Measurements from ENCODE around the gene LTB4R2. TPM values are rescaled to one million over a fixed set of nuclear protein-coding genes. Genes with fewer than 3 reads are reported as not detected.

Gene LTB4R2
- total RNA-seq, 4 donors from 2014 or later: 2.4 to 5.0 (median 3.4) TPM

DNA sequence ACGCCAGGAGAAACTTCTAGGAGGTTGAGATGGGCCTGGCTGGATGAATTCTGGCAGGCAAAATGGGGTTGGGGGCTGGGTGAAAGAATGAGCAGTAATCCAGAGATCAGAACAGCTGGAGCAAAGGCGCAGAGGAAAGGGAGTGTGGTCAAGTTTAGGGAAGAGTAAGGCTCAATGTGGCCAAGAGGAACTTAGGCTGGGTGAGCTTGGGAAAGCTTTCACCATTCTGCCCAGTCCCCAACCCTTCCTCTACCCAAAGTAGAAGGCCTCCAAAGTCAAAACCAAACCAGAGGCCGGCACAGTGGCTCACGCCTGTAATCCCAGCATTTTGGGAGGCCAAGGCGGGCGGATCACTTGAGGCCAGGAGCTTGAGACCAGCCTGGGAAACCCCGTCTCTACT, 28.3 kb upstream of the LTB4R2 start:
- no peak overlapping the region for H3K27ac ChIP-seq
- no peak overlapping the region for H3K4me3 ChIP-seq
- H3K36me3 ChIP-seq: no peaks in the 10 kb centered on the region
- 86 to 96% methylated on average over 4 of the region's 7 CpGs for WGBS, 2 donors (ENCODE audit: low coverage in 1 of 2)
- ATAC-seq: no peak
- no peak for TF ChIP-seq POLR2A (IDR thresholded peaks at IDR 0.05)
- TF ChIP-seq POLR2AphosphoS5 (IDR thresholded peaks at IDR 0.05): no peak
- TF ChIP-seq, protein P1, sequence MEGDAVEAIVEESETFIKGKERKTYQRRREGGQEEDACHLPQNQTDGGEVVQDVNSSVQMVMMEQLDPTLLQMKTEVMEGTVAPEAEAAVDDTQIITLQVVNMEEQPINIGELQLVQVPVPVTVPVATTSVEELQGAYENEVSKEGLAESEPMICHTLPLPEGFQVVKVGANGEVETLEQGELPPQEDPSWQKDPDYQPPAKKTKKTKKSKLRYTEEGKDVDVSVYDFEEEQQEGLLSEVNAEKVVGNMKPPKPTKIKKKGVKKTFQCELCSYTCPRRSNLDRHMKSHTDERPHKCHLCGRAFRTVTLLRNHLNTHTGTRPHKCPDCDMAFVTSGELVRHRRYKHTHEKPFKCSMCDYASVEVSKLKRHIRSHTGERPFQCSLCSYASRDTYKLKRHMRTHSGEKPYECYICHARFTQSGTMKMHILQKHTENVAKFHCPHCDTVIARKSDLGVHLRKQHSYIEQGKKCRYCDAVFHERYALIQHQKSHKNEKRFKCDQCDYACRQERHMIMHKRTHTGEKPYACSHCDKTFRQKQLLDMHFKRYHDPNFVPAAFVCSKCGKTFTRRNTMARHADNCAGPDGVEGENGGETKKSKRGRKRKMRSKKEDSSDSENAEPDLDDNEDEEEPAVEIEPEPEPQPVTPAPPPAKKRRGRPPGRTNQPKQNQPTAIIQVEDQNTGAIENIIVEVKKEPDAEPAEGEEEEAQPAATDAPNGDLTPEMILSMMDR (IDR thresholded peaks at IDR 0.05): no peak
- TF ChIP-seq EP300 (IDR thresholded peaks at IDR 0.05): no peak
- no peaks in the 10 kb centered on the region for H3K4me1 ChIP-seq
- no peaks in the 10 kb centered on the region for H3K9me3 ChIP-seq
- H3K27me3 ChIP-seq: no peaks in the 10 kb centered on the region

DNA sequence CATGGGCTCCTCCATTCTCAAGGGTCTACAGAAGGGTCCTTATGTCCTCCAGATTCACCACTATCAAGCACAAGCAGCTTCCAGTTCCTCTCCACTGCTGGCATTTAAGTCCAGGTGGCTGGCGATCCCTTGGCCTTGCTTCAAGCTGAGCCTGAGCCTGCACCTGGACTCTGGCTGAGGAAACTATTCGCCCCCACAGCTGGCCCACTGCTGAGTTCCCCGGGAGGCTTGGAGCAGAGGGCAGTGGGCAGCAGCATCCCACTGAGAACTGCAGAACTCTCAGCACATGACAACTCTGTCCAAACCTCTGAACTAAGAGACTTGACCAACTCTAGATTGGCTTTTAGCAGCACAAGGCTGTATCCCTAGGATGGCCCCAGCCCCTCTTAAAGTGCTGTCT, 27.2 kb upstream of the LTB4R2 start:
- Histone ChIP-seq H3K27me3 (no peaks in the 10 kb centered on the region), H3K27ac (no peak overlapping the region), H3K36me3 (no peaks in the 10 kb centered on the region), H3K9me3 (no peaks in the 10 kb centered on the region), H3K4me1 (no peaks in the 10 kb centered on the region), H3K4me3 (no peak overlapping the region)
- whole genome bisulfite sequencing, 2 donors (ENCODE audit: low coverage in 1 of 2): no CpG with 5 or more reads among the region's 3 CpGs
- TF ChIP-seq POLR2AphosphoS5 (IDR thresholded peaks at IDR 0.05): no peak
- TF ChIP-seq, protein P1 (IDR thresholded peaks at IDR 0.05): no peak
- no peak for ATAC-seq

DNA sequence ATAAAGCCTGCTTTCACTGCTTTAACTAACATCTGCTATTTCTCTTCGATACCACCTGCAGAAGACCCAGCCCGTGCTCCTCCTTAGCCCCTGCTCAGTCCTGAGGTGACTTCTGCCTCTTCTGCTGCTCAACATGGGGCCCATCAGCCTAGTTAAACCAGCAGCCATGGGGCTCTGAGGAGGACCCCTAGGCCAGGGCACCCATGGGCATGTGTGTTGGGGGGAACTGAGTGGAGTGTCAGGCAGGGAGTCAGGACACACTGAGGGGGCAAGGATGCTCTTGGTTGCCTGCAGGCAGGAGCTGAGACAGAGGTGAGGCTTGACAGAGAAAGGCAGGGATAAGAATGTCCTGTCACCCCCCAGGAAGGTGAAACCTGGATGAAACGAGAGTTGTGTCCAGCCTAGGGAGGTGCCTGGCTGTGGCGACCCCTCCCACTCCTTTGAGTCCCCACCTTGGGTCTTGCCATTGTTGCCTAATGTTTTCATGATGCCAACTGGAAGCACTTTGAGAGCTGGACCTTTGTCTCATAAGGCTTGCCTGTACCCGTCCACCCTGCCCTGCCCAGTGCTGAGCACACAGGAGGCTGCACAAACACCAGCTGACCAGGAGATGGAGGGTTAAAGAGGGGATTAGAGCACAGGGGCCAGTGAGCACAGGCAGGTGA, 26.0 kb upstream of the LTB4R2 start:
- no peak for ATAC-seq
- 83% methylated on average over 2 of the region's 5 CpGs; no CpG with 5 or more reads in 1 of the 2 donors for WGBS, 2 donors (ENCODE audit: low coverage in 1 of 2)

DNA sequence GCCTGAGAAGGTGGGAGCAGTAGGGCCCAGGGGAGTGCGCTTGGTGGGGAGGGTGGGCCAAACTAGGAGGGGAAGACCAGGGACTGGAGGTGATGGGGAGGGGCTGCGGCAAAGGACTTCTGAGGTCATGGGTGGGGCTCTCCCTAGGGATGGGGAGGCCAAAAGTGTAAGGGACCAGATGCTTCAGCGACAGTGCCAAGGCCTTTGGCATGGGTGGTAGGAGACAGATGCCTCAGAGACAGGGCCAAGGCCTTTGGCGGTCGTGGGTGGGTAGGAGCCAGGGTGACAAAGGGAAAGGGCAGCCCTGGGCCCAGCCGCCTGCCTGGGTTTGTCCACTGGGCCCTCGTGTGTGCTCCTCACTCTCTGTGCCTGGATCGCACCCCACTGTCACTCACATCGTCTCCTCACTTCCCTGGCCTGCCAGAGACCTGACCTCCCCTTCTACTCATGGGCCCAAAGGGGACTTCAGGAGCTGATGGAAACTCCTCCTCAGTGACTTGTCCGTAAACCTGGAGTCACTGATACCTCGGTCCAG, 25.4 kb upstream of the LTB4R2 start:
- WGBS, 2 donors (ENCODE audit: low coverage in 1 of 2): 60 to 66% methylated on average over 5 to 6 of the region's 11 CpGs
- Histone ChIP-seq H3K36me3 (peaks cover 0 to 4% of the 10 kb centered on the region in 2 donors), H3K4me1 (no peaks in the 10 kb centered on the region), H3K4me3 (no peak overlapping the region), H3K27ac (no peak overlapping the region), H3K9me3 (no peaks in the 10 kb centered on the region), H3K27me3 (no peaks in the 10 kb centered on the region)
- TF ChIP-seq, protein P1 (IDR thresholded peaks at IDR 0.05): no peak
- TF ChIP-seq POLR2A (IDR thresholded peaks at IDR 0.05) (no peak), EP300 (IDR thresholded peaks at IDR 0.05) (no peak), POLR2AphosphoS5 (IDR thresholded peaks at IDR 0.05) (no peak)
- no peak for ATAC-seq

More for the DNA sequence above, 26.0 kb upstream of the LTB4R2 start:
- Histone ChIP-seq H3K36me3 (no peaks in the 10 kb centered on the region), H3K27ac (no peak overlapping the region), H3K4me3 (no peak overlapping the region), H3K9me3 (no peaks in the 10 kb centered on the region), H3K4me1 (no peaks in the 10 kb centered on the region), H3K27me3 (no peaks in the 10 kb centered on the region)
- TF ChIP-seq, protein P1 (IDR thresholded peaks at IDR 0.05): no peak
- TF ChIP-seq POLR2A (IDR thresholded peaks at IDR 0.05) (no peak), POLR2AphosphoS5 (IDR thresholded peaks at IDR 0.05) (no peak), EP300 (IDR thresholded peaks at IDR 0.05) (no peak)

DNA sequence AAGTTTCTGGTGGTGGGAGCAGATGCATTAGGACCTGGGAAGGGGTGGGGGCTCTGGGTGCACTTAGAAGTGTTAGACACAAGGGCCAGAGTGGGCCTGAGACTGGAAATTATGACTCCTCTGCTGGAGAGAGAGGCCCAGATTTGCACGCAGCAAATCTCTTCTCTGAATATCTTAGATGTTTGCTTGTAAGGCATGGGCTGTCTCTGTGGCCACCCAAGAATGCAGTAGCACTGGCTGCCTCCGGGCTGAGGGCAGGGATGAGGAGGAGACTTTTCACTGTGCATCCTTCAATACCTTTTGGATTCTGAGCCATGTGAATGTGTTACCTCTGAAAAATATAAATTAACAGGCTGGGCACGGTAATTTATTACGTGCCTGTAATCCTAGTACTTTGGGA, 24.6 kb upstream of the LTB4R2 start:
- WGBS, 2 donors (ENCODE audit: low coverage in 1 of 2): 73% methylated on average over 2 of the region's 4 CpGs; no CpG with 5 or more reads in 1 of the 2 donors
- TF ChIP-seq POLR2AphosphoS5 (IDR thresholded peaks at IDR 0.05): no peak
- TF ChIP-seq EP300 (IDR thresholded peaks at IDR 0.05): no peak
- TF ChIP-seq, protein P1 (IDR thresholded peaks at IDR 0.05): no peak
- no peak for TF ChIP-seq POLR2A (IDR thresholded peaks at IDR 0.05)
- no peaks in the 10 kb centered on the region for H3K9me3 ChIP-seq
- no peaks in the 10 kb centered on the region for H3K4me1 ChIP-seq
- no peak overlapping the region for H3K4me3 ChIP-seq
- H3K27me3 ChIP-seq: no peaks in the 10 kb centered on the region
- no peak for ATAC-seq
- peaks cover 0 to 12% of the 10 kb centered on the region in 2 donors for H3K36me3 ChIP-seq
- H3K27ac ChIP-seq: no peak overlapping the region

Data from gastroesophageal sphincter (tissue), 4 donors.